Endothelial cell of umbilical vein (primary cell): ENCODE data around the gene GRID1.

ENCODE experiments used
- EZH2 ChIP-seq: IDR thresholded peaks from 2 replicates; pipeline ENCODE4 v1.6.1; 2012; ENCODE audit warnings: borderline replicate concordance, low read depth, mild to moderate bottlenecking, moderate library complexity, low read length, inconsistent platforms; ENCODE audit not compliant: severe bottlenecking
- FOS ChIP-seq: IDR thresholded peaks from 2 replicates; pipeline ENCODE4 v1.6.1; 2011; ENCODE audit warnings: mild to moderate bottlenecking, low read length, moderate library complexity, borderline replicate concordance; ENCODE audit not compliant: insufficient read depth
- MYC ChIP-seq: IDR thresholded peaks from one replicate; pipeline ENCODE4 v1.6.1; 2011; ENCODE audit warnings: mild to moderate bottlenecking, low read depth, low read length
- POLR2A ChIP-seq: IDR thresholded peaks from 2 replicates; pipeline ENCODE4 v1.6.1; 2012; ENCODE audit warnings: low read depth, mild to moderate bottlenecking, control low read depth, low read length
- TF ChIP-seq, protein P1 (sequence below), 2 donors: IDR thresholded peaks; 1 replicate in 1 of 2; 2 replicates in 1 of 2; pipeline ENCODE4 v1.5.1; 2011; ENCODE audit warnings: low read length in 2 of 2, mild to moderate bottlenecking in 2 of 2, moderate library complexity in 2 of 2, control low read depth in 1 of 2, inconsistent platforms in 1 of 2, low read depth in 1 of 2; ENCODE audit not compliant: insufficient read depth in 1 of 2; ENCODE audit errors: extremely low read depth in 1 of 2

DNA sequence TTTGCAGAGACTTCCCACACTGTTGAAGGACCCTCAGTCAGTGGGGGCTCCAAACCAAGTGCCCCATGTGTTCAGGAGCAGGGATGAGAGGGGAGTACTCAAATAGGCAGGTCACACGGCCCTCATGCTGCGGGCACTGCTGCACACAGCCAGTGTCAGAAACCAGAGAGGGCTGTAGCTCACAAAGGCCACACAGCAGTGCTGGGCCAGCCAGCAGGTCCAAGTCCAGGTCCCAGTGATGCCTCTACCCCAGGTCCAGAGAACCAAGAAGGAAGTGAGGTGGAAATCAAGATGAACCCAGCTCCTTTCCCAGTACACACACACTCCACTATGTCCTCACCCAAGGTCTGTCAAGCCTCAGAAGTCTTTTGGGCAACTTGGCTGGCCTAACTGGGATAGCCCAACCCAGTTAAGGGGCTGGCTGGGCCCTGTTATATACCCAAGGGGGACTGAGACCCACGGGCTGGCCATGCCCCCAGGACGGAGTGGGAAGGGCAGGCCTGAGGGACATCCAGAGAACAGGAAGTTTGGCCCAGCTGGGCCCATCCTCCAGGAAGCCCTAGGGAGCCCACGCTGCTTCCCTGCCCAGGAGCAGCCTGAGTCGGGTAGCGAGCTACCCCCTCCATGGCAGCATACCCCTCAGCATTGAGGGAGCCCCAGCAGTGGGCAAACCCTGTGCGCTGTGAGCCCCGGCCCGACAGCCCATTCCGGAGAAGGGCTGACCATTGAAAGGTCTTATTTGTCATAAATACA lies 24.3 kb downstream of the GRID1 start:
- TF ChIP-seq, protein P1, sequence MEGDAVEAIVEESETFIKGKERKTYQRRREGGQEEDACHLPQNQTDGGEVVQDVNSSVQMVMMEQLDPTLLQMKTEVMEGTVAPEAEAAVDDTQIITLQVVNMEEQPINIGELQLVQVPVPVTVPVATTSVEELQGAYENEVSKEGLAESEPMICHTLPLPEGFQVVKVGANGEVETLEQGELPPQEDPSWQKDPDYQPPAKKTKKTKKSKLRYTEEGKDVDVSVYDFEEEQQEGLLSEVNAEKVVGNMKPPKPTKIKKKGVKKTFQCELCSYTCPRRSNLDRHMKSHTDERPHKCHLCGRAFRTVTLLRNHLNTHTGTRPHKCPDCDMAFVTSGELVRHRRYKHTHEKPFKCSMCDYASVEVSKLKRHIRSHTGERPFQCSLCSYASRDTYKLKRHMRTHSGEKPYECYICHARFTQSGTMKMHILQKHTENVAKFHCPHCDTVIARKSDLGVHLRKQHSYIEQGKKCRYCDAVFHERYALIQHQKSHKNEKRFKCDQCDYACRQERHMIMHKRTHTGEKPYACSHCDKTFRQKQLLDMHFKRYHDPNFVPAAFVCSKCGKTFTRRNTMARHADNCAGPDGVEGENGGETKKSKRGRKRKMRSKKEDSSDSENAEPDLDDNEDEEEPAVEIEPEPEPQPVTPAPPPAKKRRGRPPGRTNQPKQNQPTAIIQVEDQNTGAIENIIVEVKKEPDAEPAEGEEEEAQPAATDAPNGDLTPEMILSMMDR (IDR thresholded peaks at IDR 0.05; ENCODE audit: extremely low read depth in 1 of 2, insufficient read depth in 1 of 2, low read depth in 1 of 2, low read length in 2 of 2) = no peak
- no peak for TF ChIP-seq POLR2A
- no peak for TF ChIP-seq MYC
- TF ChIP-seq FOS = no peak
- no peak for TF ChIP-seq EZH2
